Stimulated activated CD8-positive, alpha-beta memory T cell treated with anti-CD3 and anti-CD28 coated beads, Interleukin-4, amount 100 ng/mL, for 1 hour (primary cell): ENCODE results near the gene CDH5.
"Not testable (repeated sequence)": the region's sequence is repeated elsewhere in the genome, so short reads cannot be mapped to it uniquely, and the experiment has no call there.

Experiments used
- DNase-seq, 2 donors: peaks; one replicate each; pipeline ENCODE4 v3.0.0-alpha.2; 2020; ENCODE audit warnings: low read depth in 2 of 2, low spot score in 1 of 2

The CDH5 gene

GRCh38 chr16:66366433-66367299 is at the start of gene CDH5:
TSS of gene CDH5 (plus strand) at chr16:66366691. CDS start at chr16:66379338, 12,647 bp downstream.
- DNase-seq: no peak

- DNase-seq: no peak
Measured at GRCh38 chr16:66318505-66318904, 48.0 kb upstream of the CDH5 start.

- DNase-seq: no peak
Measured at GRCh38 chr16:66320774-66321173, 45.7 kb upstream of the CDH5 start.

GRCh38 chr16:66322174-66322573 is 44.3 kb upstream of the CDH5 start:
- DNase-seq: no peak

GRCh38 chr16:66324815-66325515 is 41.5 kb upstream of the CDH5 start:
- DNase-seq: no peak

- no peak for DNase-seq
Measured at GRCh38 chr16:66325717-66326376, 40.6 kb upstream of the CDH5 start.

- DNase-seq: no peak
Measured at GRCh38 chr16:66326991-66327513, 39.4 kb upstream of the CDH5 start.

- DNase-seq: no peak
Measured at GRCh38 chr16:66328282-66328681, 38.2 kb upstream of the CDH5 start.

- not testable (repeated sequence) for DNase-seq
Measured at GRCh38 chr16:66331464-66331863, 35.0 kb upstream of the CDH5 start.

GRCh38 chr16:66332634-66333610 is 33.6 kb upstream of the CDH5 start:
- no peak for DNase-seq

- no peak for DNase-seq
Measured at GRCh38 chr16:66334853-66335574, 31.5 kb upstream of the CDH5 start.

GRCh38 chr16:66335704-66336329 is 30.7 kb upstream of the CDH5 start:
- DNase-seq: no peak

GRCh38 chr16:66337463-66338188 is 28.9 kb upstream of the CDH5 start:
- DNase-seq: no peak

GRCh38 chr16:66342294-66342900 is 24.1 kb upstream of the CDH5 start:
- DNase-seq: no peak

- peak in 1 of 2 donors; percentile 7 for DNase-seq
Measured at GRCh38 chr16:66344533-66345145, 21.9 kb upstream of the CDH5 start.

- DNase-seq: no peak
Measured at GRCh38 chr16:66346221-66346620, 20.3 kb upstream of the CDH5 start.

GRCh38 chr16:66352304-66352703 is 14.2 kb upstream of the CDH5 start:
- no peak for DNase-seq

- no peak for DNase-seq
Measured at GRCh38 chr16:66353055-66353454, 13.4 kb upstream of the CDH5 start.
